Measurements from ENCODE around the gene HDDC3.

The HDDC3 gene

DNA sequence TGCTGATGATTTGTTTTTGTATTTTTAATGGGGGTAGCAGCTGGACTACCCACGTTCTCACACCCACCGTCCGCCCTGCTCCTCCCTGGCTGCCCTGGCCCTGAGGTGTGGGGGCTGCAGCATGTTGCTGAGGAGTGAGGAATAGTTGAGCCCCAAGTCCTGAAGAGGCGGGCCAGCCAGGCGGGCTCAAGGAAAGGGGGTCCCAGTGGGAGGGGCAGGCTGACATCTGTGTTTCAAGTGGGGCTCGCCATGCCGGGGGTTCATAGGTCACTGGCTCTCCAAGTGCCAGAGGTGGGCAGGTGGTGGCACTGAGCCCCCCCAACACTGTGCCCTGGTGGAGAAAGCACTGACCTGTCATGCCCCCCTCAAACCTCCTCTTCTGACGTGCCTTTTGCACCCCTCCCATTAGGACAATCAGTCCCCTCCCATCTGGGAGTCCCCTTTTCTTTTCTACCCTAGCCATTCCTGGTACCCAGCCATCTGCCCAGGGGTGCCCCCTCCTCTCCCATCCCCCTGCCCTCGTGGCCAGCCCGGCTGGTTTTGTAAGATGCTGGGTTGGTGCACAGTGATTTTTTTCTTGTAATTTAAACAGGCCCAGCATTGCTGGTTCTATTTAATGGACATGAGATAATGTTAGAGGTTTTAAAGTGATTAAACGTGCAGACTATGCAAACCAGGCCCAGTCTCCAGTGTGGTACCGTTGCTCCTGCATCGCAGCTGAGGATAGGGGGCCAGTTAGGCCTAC, 49.4 kb downstream of the HDDC3 start:
- Histone ChIP-seq H3K27me3 (no peaks in the 10 kb centered on the region), H3K27ac (peak overlapping the region; percentile 95), H3K4me1 (ENCODE audit: control insufficient read depth in 1 of 2, insufficient read depth in 1 of 2, low read depth in 1 of 2, low read length in 1 of 2) (peaks cover 37 to 42% of the 10 kb centered on the region in 2 experiments), H3K4me3 (ENCODE audit: low read depth in 1 of 2, low read length in 1 of 2) (peak overlapping the region in 1 of 2 experiments; percentile 96), H3K36me3 (peaks cover 70% of the 10 kb centered on the region), H3K9me3 (no peaks in the 10 kb centered on the region)
- TF ChIP-seq, protein P1, sequence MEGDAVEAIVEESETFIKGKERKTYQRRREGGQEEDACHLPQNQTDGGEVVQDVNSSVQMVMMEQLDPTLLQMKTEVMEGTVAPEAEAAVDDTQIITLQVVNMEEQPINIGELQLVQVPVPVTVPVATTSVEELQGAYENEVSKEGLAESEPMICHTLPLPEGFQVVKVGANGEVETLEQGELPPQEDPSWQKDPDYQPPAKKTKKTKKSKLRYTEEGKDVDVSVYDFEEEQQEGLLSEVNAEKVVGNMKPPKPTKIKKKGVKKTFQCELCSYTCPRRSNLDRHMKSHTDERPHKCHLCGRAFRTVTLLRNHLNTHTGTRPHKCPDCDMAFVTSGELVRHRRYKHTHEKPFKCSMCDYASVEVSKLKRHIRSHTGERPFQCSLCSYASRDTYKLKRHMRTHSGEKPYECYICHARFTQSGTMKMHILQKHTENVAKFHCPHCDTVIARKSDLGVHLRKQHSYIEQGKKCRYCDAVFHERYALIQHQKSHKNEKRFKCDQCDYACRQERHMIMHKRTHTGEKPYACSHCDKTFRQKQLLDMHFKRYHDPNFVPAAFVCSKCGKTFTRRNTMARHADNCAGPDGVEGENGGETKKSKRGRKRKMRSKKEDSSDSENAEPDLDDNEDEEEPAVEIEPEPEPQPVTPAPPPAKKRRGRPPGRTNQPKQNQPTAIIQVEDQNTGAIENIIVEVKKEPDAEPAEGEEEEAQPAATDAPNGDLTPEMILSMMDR (IDR thresholded peaks at IDR 0.05) = no peak

DNA sequence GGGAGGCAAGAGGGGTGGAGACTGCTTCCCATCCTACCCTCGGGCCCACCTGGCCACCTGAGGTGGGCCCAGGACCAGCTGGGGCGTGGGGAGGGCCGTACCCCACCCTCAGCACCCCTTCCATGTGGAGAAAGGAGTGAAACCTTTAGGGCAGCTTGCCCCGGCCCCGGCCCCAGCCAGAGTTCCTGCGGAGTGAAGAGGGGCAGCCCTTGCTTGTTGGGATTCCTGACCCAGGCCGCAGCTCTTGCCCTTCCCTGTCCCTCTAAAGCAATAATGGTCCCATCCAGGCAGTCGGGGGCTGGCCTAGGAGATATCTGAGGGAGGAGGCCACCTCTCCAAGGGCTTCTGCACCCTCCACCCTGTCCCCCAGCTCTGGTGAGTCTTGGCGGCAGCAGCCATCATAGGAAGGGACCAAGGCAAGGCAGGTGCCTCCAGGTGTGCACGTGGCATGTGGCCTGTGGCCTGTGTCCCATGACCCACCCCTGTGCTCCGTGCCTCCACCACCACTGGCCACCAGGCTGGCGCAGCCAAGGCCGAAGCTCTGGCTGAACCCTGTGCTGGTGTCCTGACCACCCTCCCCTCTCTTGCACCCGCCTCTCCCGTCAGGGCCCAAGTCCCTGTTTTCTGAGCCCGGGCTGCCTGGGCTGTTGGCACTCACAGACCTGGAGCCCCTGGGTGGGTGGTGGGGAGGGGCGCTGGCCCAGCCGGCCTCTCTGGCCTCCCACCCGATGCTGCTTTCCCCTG, 50.2 kb downstream of the HDDC3 start:
- Histone ChIP-seq H3K27me3 (no peaks in the 10 kb centered on the region), H3K36me3 (peaks cover 70% of the 10 kb centered on the region), H3K9me3 (no peaks in the 10 kb centered on the region), H3K4me1 (ENCODE audit: control insufficient read depth in 1 of 2, insufficient read depth in 1 of 2, low read depth in 1 of 2, low read length in 1 of 2) (peaks cover 31 to 34% of the 10 kb centered on the region in 2 experiments), H3K4me3 (ENCODE audit: low read depth in 1 of 2, low read length in 1 of 2) (no peak overlapping the region), H3K27ac (peak overlapping the region; percentile 95)
- TF ChIP-seq, protein P1 (IDR thresholded peaks at IDR 0.05) = no peak

DNA sequence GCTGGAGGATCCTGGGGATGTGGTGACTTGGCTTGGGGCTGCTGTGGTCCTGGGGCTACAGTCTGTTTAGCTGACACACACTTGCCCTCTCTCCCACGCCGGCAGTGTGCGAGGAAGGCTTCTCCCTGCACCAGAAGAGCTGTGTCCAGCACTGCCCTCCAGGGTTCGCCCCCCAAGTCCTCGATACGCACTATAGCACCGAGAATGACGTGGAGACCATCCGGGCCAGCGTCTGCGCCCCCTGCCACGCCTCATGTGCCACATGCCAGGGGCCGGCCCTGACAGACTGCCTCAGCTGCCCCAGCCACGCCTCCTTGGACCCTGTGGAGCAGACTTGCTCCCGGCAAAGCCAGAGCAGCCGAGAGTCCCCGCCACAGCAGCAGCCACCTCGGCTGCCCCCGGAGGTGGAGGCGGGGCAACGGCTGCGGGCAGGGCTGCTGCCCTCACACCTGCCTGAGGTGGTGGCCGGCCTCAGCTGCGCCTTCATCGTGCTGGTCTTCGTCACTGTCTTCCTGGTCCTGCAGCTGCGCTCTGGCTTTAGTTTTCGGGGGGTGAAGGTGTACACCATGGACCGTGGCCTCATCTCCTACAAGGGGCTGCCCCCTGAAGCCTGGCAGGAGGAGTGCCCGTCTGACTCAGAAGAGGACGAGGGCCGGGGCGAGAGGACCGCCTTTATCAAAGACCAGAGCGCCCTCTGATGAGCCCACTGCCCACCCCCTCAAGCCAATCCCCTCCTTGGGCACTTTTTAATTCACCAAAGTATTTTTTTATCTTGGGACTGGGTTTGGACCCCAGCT, 51.0 kb downstream of the HDDC3 start:
- H3K4me3 ChIP-seq (ENCODE audit: low read depth in 1 of 2, low read length in 1 of 2) = no peak overlapping the region
- H3K4me1 ChIP-seq (ENCODE audit: control insufficient read depth in 1 of 2, insufficient read depth in 1 of 2, low read depth in 1 of 2, low read length in 1 of 2) = peaks cover 24 to 26% of the 10 kb centered on the region in 2 experiments
- H3K27me3 ChIP-seq = no peaks in the 10 kb centered on the region
- H3K36me3 ChIP-seq = peaks cover 70% of the 10 kb centered on the region
- no peaks in the 10 kb centered on the region for H3K9me3 ChIP-seq
- TF ChIP-seq, protein P1 (IDR thresholded peaks at IDR 0.05) = no peak
- peak overlapping the region; percentile 39 for H3K27ac ChIP-seq

DNA sequence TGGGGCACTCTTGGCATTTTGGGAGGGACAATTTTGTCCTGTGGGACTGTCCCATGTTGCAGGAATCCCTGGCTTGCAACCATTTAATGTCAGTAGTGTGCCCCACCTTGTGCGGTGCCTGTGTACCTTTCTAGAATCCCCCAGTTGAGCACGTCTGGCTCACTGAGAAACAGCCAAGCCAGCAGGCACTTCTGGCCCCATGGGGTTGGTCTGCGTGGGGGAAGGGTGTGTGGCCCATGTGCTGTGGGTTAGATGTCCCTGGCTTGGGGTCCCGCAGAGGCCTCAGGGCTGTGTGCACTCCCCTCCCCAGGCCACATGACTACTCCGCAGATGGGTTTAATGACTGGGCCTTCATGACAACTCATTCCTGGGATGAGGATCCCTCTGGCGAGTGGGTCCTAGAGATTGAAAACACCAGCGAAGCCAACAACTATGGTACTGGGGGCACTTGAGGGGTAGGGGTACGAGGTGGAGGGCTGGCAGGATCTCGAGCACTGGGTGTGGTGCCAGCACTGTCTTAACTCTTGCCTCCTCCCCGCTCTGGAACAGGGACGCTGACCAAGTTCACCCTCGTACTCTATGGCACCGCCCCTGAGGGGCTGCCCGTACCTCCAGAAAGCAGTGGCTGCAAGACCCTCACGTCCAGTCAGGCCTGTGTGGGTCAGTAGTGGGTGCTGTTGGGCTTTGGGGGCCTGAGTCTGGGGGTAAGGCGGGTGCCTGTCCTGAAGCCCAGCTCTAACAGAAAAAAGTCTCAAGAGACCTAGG, 51.8 kb downstream of the HDDC3 start:
- no peak overlapping the region for H3K4me3 ChIP-seq (ENCODE audit: low read depth in 1 of 2, low read length in 1 of 2)
- H3K27me3 ChIP-seq = no peaks in the 10 kb centered on the region
- peak overlapping the region; percentile 39 for H3K27ac ChIP-seq
- no peaks in the 10 kb centered on the region for H3K9me3 ChIP-seq
- TF ChIP-seq, protein P1 (IDR thresholded peaks at IDR 0.05) = no peak
- peaks cover 16 to 18% of the 10 kb centered on the region in 2 experiments for H3K4me1 ChIP-seq (ENCODE audit: control insufficient read depth in 1 of 2, insufficient read depth in 1 of 2, low read depth in 1 of 2, low read length in 1 of 2)
- peaks cover 74% of the 10 kb centered on the region for H3K36me3 ChIP-seq
